ENCODE results near the gene ARHGAP42. TPM values are rescaled to one million over a fixed set of nuclear protein-coding genes. Genes with fewer than 3 reads are reported as not detected.

The ARHGAP42 gene
- total and polyA plus RNA-seq, 2 of the 4 experiments (the other 2 are of a cell fraction), result 2.9 to 7.3 TPM

GRCh38 chr11:100739666-100740065, 52.6 kb downstream of the ARHGAP42 start:
- no CpG with 5 or more reads among the region's 3 CpGs for WGBS, 2 experiments (ENCODE audit: extremely low coverage in 2 of 2, insufficient read length in 1 of 2)
- no TSS peak for BruUV-seq (replicated peaks)
- Histone ChIP-seq H3K56ac (ENCODE audit: extremely low read depth, insufficient read depth, low read length) (no peak overlapping the region), H3K9me3 (ENCODE audit: control insufficient read depth, insufficient read depth, low read length) (no peaks in the 10 kb centered on the region), H3K23ac (ENCODE audit: low read depth, low read length) (no peak overlapping the region), H3K14ac (replicated peaks; ENCODE audit: low read depth, low read length) (no peak overlapping the region), H3K27me3 (ENCODE audit: control insufficient read depth, insufficient read depth, low read length) (no peaks in the 10 kb centered on the region), H4K5ac (ENCODE audit: low read depth, low read length) (no peak overlapping the region), H3K4me2 (ENCODE audit: low read depth, low read length) (peak overlapping the region; percentile 76), H3K4ac (ENCODE audit: low read depth, low read length) (no peak overlapping the region), H3K27ac (ENCODE audit: insufficient read depth, low read length) (no peak overlapping the region), H2BK120ac (ENCODE audit: low read depth, low read length) (no peak overlapping the region), H4K91ac (ENCODE audit: insufficient read depth, low read depth, low read length) (no peak overlapping the region), H2BK20ac (ENCODE audit: low read depth, low read length) (no peak overlapping the region), H3K4me1 (ENCODE audit: control insufficient read depth, insufficient read depth, low read length) (peaks cover 12% of the 10 kb centered on the region), H4K20me1 (ENCODE audit: insufficient read depth, low read length) (no peaks in the 10 kb centered on the region), H3K4me3 (ENCODE audit: insufficient read depth, low read depth, low read length) (no peak overlapping the region), H4K8ac (ENCODE audit: low read depth in 2 of 2, low read length in 2 of 2) (no peak overlapping the region), H2AFZ (replicated peaks; ENCODE audit: low read length, poor library complexity) (no peak overlapping the region), H2AK5ac (ENCODE audit: low read depth, low read length) (no peak overlapping the region), H2BK15ac (ENCODE audit: low read depth, low read length) (no peak overlapping the region), H2AK9ac (replicated peaks; ENCODE audit: low read depth, low read length, poor library complexity) (no peak overlapping the region), H3K79me1 (ENCODE audit: low read depth in 1 of 2, low read length in 2 of 2) (peaks cover 0 to 34% of the 10 kb centered on the region in 2 experiments), H3K36me3 (ENCODE audit: control insufficient read depth, insufficient read depth, low read length) (no peaks in the 10 kb centered on the region), H2BK5ac (ENCODE audit: low read depth, low read length, poor library complexity, severe bottlenecking) (peak overlapping the region; percentile 41), H3K9ac (ENCODE audit: low read depth, low read length) (no peak overlapping the region), H3K18ac (ENCODE audit: low read depth, low read length) (no peak overlapping the region), H3K9me1 (ENCODE audit: insufficient read depth, low read length) (peaks cover 5% of the 10 kb centered on the region; the same call in 1 of the 2 replicates)
- in situ Hi-C loops (cut with MboI; ENCODE audit: low sequenced_read_pairs) (loop anchor here (5.0 kb wide), 1 partner anchor 47 kb away; no protein-coding TSS in a partner anchor), intact Hi-C loops (cut with micrococcal nuclease) (loop anchor here (5.0 kb wide), 1 partner anchor 37 kb away; no protein-coding TSS in a partner anchor), dilution Hi-C loops (cut with HindIII; ENCODE audit: low sequenced_read_pairs, unreplicated experiment) (no loop called here)
- ATAC-seq (ENCODE audit: low read depth), result peak; percentile 96
- DNase-seq, result peak; percentile 90
- TF ChIP-seq BHLHE40 (IDR thresholded peaks at IDR 0.05; ENCODE audit: low read depth, low read length) (peak; percentile 32; the same call in 1 of the 2 replicates), ELK1 (IDR thresholded peaks at IDR 0.05; ENCODE audit: borderline replicate concordance, low read depth, low read length) (no peak)
- ChIA-PET POLR2A (ENCODE audit: unreplicated experiment) (interaction anchor here (0.7 kb wide), 1 partner anchor 137 kb away, joined by 10 read pairs; no protein-coding TSS in a partner anchor), CTCF (interaction anchor here (0.9 kb wide), 1 partner anchor 17 kb away, joined by 3 read pairs; no protein-coding TSS in a partner anchor)

Measured in IMR-90 (cell line).